SIG-M5 (cell line): ENCODE data around the gene SDHAF3.

Experiments
- DNase-seq: peaks from one replicate; lab custom pipeline; 2025; lab: John Stamatoyannopoulos, UW

The SDHAF3 gene

DNA sequence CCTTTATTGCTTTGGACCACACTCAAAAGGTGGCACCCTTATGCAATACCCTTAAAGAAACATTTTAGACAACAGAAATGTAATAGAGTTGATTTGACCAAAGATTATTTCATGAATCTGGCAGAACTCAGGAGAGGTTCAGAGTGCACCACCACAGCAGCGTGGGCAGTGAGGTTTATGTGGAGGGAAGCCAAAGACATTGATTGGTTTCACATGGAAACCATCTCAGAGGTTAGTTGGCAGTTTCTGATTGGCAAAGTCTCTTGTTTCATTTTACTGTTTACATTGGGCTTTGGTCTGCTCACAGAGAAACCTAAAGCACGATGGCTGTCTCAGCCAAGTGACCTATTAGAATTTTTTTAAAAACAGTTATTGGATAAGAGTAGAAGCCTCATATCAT, 101.3 kb downstream of the SDHAF3 start:
- DNase-seq = no peak

DNA sequence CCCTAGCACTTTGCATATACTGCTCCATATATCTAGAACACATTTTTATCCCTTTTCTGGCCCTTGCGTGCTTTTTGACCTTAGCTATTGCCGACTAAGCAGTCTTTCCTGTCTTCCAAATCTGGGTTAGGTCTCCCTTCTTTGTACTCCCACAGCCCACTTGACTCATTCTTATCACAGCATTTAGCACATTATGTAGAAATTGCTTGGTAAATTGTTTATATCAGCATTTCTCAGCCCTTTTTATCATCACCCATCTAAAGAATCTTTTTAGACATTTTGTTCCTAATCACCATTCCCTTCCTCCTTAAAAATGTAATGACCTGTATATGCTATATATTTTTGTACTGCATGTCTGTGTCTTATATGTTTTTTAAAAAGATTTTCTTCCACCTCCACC, 101.7 kb downstream of the SDHAF3 start:
- DNase-seq = no peak

DNA sequence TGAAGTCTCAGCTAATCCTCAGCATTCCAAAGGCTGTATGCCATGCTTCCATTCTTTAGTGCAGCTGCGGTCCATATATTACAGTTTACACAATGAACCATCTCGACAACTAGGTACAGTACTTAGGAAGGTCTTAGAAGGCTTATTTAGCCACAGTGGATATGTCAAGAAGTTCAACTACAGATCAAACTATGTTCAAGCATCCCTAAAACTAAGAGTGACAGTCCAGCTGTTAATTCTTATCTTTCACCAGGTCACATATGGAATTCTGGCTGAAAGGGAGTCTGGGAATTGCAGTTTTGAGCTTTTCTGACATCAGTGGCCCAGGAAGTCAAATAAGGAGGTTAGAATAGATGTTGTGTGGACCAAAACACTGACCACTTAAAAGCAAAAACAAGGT, 106.8 kb downstream of the SDHAF3 start:
- DNase-seq = no peak

DNA sequence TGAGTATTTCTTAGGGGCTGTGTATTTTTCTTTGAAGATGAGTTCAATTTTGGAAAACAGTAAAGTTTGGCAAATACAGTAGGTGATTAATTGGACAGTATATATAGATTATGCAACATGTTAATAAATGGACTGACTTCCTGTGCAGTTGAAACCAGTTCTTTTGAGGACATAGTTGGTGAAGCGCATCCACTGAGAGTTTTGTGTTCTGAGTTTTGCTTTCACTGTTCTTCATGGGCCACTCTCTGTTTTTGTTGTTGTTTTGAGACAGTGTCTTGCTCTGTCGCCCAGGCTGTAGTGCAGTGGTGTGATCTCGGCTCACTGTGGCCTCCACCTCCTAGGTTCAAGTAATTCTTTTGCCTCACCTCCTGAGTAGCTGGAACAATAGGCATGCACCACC, 109.0 kb downstream of the SDHAF3 start:
- DNase-seq = no peak
